Uterus (tissue), 2 donors: ENCODE results near the gene KCNIP2.

Experiments used
- CTCF ChIP-seq, 4 experiments: fragments of 200-600 bp in 2 of 4; fragments of 450-650 bp in 2 of 4; sonication (generic) in 2 of 4; IDR thresholded peaks; one replicate each; pipeline ENCODE4 v1.5.1; 2016 to 2019; ENCODE audit warnings: antibody characterized with exemption in 4 of 4, mild to moderate bottlenecking in 2 of 4, moderate library complexity in 1 of 4
- POLR2A ChIP-seq, 2 donors: fragments of 450-650 bp; IDR thresholded peaks; one replicate each; pipeline ENCODE4 v1.6.1; 2016; ENCODE audit warnings: antibody characterized with exemption in 2 of 2, mild to moderate bottlenecking in 1 of 2, moderate library complexity in 1 of 2

GRCh38 chr10:101831169-101831811 is 12.3 kb downstream of the KCNIP2 start:
- no peak for TF ChIP-seq CTCF (IDR thresholded peaks at IDR 0.05)
- no peak for TF ChIP-seq POLR2A (IDR thresholded peaks at IDR 0.05)
